HEK293 (cell line): Measurements from ENCODE around the gene THPO.

Source experiments
- BCL11B ChIP-seq: fragments of 450-650 bp; formaldehyde crosslinking; IDR thresholded peaks from 2 replicates; pipeline ENCODE4 v1.5.1; 2016; ENCODE audit warnings: low read depth, missing biosample characterization, missing genetic modification characterization
- FEZF1 ChIP-seq: fragments of 450-650 bp; formaldehyde crosslinking; IDR thresholded peaks from 2 replicates; pipeline ENCODE4 v1.5.1; 2016; ENCODE audit warnings: missing biosample characterization, missing genetic modification characterization
- GLI2 ChIP-seq: fragments of 450-650 bp; formaldehyde crosslinking; IDR thresholded peaks from 2 replicates; pipeline ENCODE4; 2017; ENCODE audit warnings: missing biosample characterization, missing genetic modification characterization, low read depth, borderline replicate concordance
- GLI4 ChIP-seq: fragments of 450-650 bp; formaldehyde crosslinking; IDR thresholded peaks from 2 replicates; pipeline ENCODE4 v1.5.1; 2016; ENCODE audit warnings: missing biosample characterization, missing genetic modification characterization
- HOXA7 ChIP-seq: sonication (generic); formaldehyde crosslinking; IDR thresholded peaks from 2 replicates; pipeline ENCODE4 v1.8.1; 2022; ENCODE audit warnings: missing genetic modification reagents, borderline replicate concordance
- IKZF3 ChIP-seq: fragments of 450-650 bp; IDR thresholded peaks from 2 replicates; pipeline ENCODE4 v1.5.0; 2018; ENCODE audit warnings: missing biosample characterization, mild to moderate bottlenecking, missing genetic modification characterization, moderate library complexity
- KLF7 ChIP-seq: fragments of 450-650 bp; formaldehyde crosslinking; IDR thresholded peaks from 2 replicates; pipeline ENCODE4 v1.5.1; 2016; ENCODE audit warnings: missing biosample characterization, missing genetic modification characterization, borderline replicate concordance
- KLF9 ChIP-seq: fragments of 450-650 bp; formaldehyde crosslinking; IDR thresholded peaks from 2 replicates; pipeline ENCODE4 v1.5.1; 2016; ENCODE audit warnings: missing biosample characterization, missing genetic modification characterization, low read depth
- PRDM1 ChIP-seq: fragments of 450-650 bp; formaldehyde crosslinking; IDR thresholded peaks from 2 replicates; pipeline ENCODE4; 2016; ENCODE audit warnings: missing biosample characterization, missing genetic modification characterization
- SP2 ChIP-seq: fragments of 450-650 bp; formaldehyde crosslinking; IDR thresholded peaks from 2 replicates; pipeline ENCODE4 v1.5.1; 2016; ENCODE audit warnings: missing biosample characterization, missing genetic modification characterization
- YY1 ChIP-seq: fragments of 450-650 bp; formaldehyde crosslinking; IDR thresholded peaks from 2 replicates; pipeline ENCODE4 v1.5.1; 2018; ENCODE audit warnings: missing biosample characterization, missing genetic modification characterization
- ZFP69B ChIP-seq: fragments of 450-650 bp; formaldehyde crosslinking; IDR thresholded peaks from 2 replicates; pipeline ENCODE4 v1.5.1; 2016; ENCODE audit warnings: missing biosample characterization, missing genetic modification characterization
- ZNF114 ChIP-seq: fragments of 450-650 bp; formaldehyde crosslinking; IDR thresholded peaks from 2 replicates; pipeline ENCODE4 v1.5.0; 2017; ENCODE audit warnings: missing biosample characterization, missing genetic modification characterization
- ZNF138 ChIP-seq: fragments of 450-650 bp; formaldehyde crosslinking; IDR thresholded peaks from 2 replicates; pipeline ENCODE4 v1.5.1; 2016; ENCODE audit warnings: missing biosample characterization, missing genetic modification characterization, borderline replicate concordance
- ZNF146 ChIP-seq: fragments of 450-650 bp; formaldehyde crosslinking; IDR thresholded peaks from 2 replicates; pipeline ENCODE4 v1.5.1; 2016; ENCODE audit warnings: missing biosample characterization, missing genetic modification characterization
- ZNF529 ChIP-seq: fragments of 450-650 bp; formaldehyde crosslinking; IDR thresholded peaks from 2 replicates; pipeline ENCODE4 v1.5.1; 2017; ENCODE audit warnings: missing genetic modification characterization, missing biosample characterization; ENCODE audit not compliant: insufficient replicate concordance
- ZNF654 ChIP-seq: fragments of 450-650 bp; formaldehyde crosslinking; IDR thresholded peaks from 2 replicates; pipeline ENCODE4 v1.5.1; 2016; ENCODE audit warnings: low read depth, missing biosample characterization, missing genetic modification characterization
- ZNF658 ChIP-seq: fragments of 450-650 bp; formaldehyde crosslinking; IDR thresholded peaks from 2 replicates; pipeline ENCODE4; 2016; ENCODE audit warnings: missing biosample characterization, missing genetic modification characterization
- ZNF660 ChIP-seq: fragments of 450-650 bp; IDR thresholded peaks from 2 replicates; pipeline ENCODE4 v1.5.1; 2018; ENCODE audit warnings: missing biosample characterization, mild to moderate bottlenecking, missing genetic modification characterization
- ZSCAN23 ChIP-seq: fragments of 450-650 bp; formaldehyde crosslinking; IDR thresholded peaks from 2 replicates; pipeline ENCODE4 v1.5.1; 2016; ENCODE audit warnings: missing biosample characterization, missing genetic modification characterization
- TF ChIP-seq, protein P1 (sequence below): fragments of 450-650 bp; formaldehyde crosslinking; IDR thresholded peaks from 2 replicates; pipeline ENCODE4 v1.5.1; 2016; ENCODE audit warnings: missing biosample characterization, missing genetic modification characterization
- TF ChIP-seq, protein P2 (sequence below): fragments of 450-650 bp; formaldehyde crosslinking; IDR thresholded peaks from 2 replicates; pipeline ENCODE4 v1.5.1; 2016; ENCODE audit warnings: missing biosample characterization, missing genetic modification characterization, borderline replicate concordance
- TF ChIP-seq, protein P3 (sequence below): fragments of 450-650 bp; formaldehyde crosslinking; IDR thresholded peaks from 2 replicates; pipeline ENCODE4 v1.5.1; 2016; ENCODE audit warnings: missing biosample characterization, missing genetic modification characterization
- TF ChIP-seq, protein P4 (sequence below): fragments of 450-650 bp; formaldehyde crosslinking; IDR thresholded peaks from 2 replicates; pipeline ENCODE4 v1.5.1; 2016; ENCODE audit warnings: missing biosample characterization, missing genetic modification characterization
- TF ChIP-seq, protein P5 (sequence below): fragments of 450-650 bp; formaldehyde crosslinking; IDR thresholded peaks from 2 replicates; pipeline ENCODE4 v1.5.1; 2017; ENCODE audit warnings: missing biosample characterization, mild to moderate bottlenecking, missing genetic modification characterization, moderate library complexity

Gene THPO

DNA sequence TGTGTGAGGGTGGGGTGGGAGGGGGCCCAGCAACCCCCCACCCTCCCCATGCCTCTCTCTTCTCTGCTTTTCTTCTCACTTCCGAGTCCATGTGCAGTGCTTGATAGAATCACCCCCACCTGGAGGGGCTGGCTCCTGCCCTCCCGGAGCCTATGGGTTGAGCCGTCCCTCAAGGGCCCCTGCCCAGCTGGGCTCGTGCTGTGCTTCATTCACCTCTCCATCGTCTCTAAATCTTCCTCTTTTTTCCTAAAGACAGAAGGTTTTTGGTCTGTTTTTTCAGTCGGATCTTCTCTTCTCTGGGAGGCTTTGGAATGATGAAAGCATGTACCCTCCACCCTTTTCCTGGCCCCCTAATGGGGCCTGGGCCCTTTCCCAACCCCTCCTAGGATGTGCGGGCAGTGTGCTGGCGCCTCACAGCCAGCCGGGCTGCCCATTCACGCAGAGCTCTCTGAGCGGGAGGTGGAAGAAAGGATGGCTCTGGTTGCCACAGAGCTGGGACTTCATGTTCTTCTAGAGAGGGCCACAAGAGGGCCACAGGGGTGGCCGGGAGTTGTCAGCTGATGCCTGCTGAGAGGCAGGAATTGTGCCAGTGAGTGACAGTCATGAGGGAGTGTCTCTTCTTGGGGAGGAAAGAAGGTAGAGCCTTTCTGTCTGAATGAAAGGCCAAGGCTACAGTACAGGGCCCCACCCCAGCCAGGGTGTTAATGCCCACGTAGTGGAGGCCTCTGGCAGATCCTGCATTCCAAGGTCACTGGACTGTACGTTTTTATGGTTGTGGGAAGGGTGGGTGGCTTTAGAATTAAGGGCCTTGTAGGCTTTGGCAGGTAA, 32.5 kb downstream of the THPO start (continued):
- TF ChIP-seq ZNF529 (tag by site-specific recombination) (no peak), GLI2 (tag by site-specific recombination) (no peak), HOXA7 (CRISPR knock-in tag) (no peak), PRDM1 (tag by site-specific recombination) (peak; percentile 68), ZFP69B (tag by site-specific recombination) (no peak), ZNF146 (tag by site-specific recombination) (no peak), ZNF114 (tag by site-specific recombination) (no peak), ZNF654 (tag by site-specific recombination) (0 out of 2 replicates have a peak, but pooled peaks have one; percentile 10), ZNF660 (tag by site-specific recombination) (peak; percentile 62), KLF9 (tag by site-specific recombination) (0 out of 2 replicates have a peak, but pooled peaks have one; percentile 14), KLF7 (tag by site-specific recombination) (no peak), ZSCAN23 (tag by site-specific recombination) (no peak), IKZF3 (tag by site-specific recombination) (no peak), BCL11B (tag by site-specific recombination) (no peak), SP2 (tag by site-specific recombination) (peak; percentile 22), ZNF658 (tag by site-specific recombination) (no peak), YY1 (tag by site-specific recombination) (no peak), FEZF1 (tag by site-specific recombination) (no peak), GLI4 (tag by site-specific recombination) (no peak), ZNF138 (tag by site-specific recombination) (no peak)
- TF ChIP-seq, protein P1, sequence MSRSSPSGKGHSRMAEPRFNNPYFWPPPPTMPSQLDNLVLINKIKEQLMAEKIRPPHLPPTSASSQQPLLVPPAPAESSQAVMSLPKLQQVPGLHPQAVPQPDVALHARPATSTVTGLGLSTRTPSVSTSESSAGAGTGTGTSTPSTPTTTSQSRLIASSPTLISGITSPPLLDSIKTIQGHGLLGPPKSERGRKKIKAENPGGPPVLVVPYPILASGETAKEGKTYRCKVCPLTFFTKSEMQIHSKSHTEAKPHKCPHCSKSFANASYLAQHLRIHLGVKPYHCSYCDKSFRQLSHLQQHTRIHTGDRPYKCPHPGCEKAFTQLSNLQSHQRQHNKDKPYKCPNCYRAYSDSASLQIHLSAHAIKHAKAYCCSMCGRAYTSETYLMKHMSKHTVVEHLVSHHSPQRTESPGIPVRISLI (tag by site-specific recombination), result no peak
- TF ChIP-seq, protein P2, sequence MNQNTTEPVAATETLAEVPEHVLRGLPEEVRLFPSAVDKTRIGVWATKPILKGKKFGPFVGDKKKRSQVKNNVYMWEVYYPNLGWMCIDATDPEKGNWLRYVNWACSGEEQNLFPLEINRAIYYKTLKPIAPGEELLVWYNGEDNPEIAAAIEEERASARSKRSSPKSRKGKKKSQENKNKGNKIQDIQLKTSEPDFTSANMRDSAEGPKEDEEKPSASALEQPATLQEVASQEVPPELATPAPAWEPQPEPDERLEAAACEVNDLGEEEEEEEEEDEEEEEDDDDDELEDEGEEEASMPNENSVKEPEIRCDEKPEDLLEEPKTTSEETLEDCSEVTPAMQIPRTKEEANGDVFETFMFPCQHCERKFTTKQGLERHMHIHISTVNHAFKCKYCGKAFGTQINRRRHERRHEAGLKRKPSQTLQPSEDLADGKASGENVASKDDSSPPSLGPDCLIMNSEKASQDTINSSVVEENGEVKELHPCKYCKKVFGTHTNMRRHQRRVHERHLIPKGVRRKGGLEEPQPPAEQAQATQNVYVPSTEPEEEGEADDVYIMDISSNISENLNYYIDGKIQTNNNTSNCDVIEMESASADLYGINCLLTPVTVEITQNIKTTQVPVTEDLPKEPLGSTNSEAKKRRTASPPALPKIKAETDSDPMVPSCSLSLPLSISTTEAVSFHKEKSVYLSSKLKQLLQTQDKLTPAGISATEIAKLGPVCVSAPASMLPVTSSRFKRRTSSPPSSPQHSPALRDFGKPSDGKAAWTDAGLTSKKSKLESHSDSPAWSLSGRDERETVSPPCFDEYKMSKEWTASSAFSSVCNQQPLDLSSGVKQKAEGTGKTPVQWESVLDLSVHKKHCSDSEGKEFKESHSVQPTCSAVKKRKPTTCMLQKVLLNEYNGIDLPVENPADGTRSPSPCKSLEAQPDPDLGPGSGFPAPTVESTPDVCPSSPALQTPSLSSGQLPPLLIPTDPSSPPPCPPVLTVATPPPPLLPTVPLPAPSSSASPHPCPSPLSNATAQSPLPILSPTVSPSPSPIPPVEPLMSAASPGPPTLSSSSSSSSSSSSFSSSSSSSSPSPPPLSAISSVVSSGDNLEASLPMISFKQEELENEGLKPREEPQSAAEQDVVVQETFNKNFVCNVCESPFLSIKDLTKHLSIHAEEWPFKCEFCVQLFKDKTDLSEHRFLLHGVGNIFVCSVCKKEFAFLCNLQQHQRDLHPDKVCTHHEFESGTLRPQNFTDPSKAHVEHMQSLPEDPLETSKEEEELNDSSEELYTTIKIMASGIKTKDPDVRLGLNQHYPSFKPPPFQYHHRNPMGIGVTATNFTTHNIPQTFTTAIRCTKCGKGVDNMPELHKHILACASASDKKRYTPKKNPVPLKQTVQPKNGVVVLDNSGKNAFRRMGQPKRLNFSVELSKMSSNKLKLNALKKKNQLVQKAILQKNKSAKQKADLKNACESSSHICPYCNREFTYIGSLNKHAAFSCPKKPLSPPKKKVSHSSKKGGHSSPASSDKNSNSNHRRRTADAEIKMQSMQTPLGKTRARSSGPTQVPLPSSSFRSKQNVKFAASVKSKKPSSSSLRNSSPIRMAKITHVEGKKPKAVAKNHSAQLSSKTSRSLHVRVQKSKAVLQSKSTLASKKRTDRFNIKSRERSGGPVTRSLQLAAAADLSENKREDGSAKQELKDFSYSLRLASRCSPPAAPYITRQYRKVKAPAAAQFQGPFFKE (tag by site-specific recombination), result no peak
- TF ChIP-seq, protein P3, sequence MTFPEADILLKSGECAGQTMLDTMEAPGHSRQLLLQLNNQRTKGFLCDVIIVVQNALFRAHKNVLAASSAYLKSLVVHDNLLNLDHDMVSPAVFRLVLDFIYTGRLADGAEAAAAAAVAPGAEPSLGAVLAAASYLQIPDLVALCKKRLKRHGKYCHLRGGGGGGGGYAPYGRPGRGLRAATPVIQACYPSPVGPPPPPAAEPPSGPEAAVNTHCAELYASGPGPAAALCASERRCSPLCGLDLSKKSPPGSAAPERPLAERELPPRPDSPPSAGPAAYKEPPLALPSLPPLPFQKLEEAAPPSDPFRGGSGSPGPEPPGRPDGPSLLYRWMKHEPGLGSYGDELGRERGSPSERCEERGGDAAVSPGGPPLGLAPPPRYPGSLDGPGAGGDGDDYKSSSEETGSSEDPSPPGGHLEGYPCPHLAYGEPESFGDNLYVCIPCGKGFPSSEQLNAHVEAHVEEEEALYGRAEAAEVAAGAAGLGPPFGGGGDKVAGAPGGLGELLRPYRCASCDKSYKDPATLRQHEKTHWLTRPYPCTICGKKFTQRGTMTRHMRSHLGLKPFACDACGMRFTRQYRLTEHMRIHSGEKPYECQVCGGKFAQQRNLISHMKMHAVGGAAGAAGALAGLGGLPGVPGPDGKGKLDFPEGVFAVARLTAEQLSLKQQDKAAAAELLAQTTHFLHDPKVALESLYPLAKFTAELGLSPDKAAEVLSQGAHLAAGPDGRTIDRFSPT, result no peak
- TF ChIP-seq, protein P4, sequence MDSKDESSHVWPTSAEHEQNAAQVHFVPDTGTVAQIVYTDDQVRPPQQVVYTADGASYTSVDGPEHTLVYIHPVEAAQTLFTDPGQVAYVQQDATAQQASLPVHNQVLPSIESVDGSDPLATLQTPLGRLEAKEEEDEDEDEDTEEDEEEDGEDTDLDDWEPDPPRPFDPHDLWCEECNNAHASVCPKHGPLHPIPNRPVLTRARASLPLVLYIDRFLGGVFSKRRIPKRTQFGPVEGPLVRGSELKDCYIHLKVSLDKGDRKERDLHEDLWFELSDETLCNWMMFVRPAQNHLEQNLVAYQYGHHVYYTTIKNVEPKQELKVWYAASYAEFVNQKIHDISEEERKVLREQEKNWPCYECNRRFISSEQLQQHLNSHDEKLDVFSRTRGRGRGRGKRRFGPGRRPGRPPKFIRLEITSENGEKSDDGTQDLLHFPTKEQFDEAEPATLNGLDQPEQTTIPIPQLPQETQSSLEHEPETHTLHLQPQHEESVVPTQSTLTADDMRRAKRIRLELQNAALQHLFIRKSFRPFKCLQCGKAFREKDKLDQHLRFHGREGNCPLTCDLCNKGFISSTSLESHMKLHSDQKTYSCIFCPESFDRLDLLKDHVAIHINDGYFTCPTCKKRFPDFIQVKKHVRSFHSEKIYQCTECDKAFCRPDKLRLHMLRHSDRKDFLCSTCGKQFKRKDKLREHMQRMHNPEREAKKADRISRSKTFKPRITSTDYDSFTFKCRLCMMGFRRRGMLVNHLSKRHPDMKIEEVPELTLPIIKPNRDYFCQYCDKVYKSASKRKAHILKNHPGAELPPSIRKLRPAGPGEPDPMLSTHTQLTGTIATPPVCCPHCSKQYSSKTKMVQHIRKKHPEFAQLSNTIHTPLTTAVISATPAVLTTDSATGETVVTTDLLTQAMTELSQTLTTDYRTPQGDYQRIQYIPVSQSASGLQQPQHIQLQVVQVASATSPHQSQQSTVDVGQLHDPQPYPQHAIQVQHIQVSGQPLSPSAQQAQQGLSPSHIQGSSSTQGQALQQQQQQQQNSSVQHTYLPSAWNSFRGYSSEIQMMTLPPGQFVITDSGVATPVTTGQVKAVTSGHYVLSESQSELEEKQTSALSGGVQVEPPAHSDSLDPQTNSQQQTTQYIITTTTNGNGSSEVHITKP (tag by site-specific recombination), result no peak
- TF ChIP-seq, protein P5, sequence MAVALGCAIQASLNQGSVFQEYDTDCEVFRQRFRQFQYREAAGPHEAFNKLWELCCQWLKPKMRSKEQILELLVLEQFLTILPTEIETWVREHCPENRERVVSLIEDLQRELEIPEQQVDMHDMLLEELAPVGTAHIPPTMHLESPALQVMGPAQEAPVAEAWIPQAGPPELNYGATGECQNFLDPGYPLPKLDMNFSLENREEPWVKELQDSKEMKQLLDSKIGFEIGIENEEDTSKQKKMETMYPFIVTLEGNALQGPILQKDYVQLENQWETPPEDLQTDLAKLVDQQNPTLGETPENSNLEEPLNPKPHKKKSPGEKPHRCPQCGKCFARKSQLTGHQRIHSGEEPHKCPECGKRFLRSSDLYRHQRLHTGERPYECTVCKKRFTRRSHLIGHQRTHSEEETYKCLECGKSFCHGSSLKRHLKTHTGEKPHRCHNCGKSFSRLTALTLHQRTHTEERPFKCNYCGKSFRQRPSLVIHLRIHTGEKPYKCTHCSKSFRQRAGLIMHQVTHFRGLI (tag by site-specific recombination), result no peak
